MCF 10A (cell line): ENCODE data around the gene ZNF385D. TPM values are rescaled to one million over a fixed set of nuclear protein-coding genes. Genes with fewer than 3 reads are reported as not detected.

ENCODE experiments used
- BruUV-seq: library from RNA; stranded (reverse); fragments of 400-500 nt; replicated peaks from 2 replicates; lab custom pipeline; 2021; lab: Mats Ljungman, UMichigan
- CTCF ChIA-PET: fragments of 300-600 bp; sonication (Branson Sonifier 250); formaldehyde crosslinking; extraction: SDS; loops from one replicate; lab custom pipeline; 2021; ENCODE audit warnings: antibody characterized with exemption, inconsistent platforms; lab: Yijun Ruan, JAX
- POLR2A ChIA-PET: fragments of 300-600, 350-650 bp; sonication (Branson Sonifier 250); formaldehyde crosslinking; extraction: SDS; loops from one replicate; lab custom pipeline; 2020; ENCODE audit warnings: antibody characterized with exemption, inconsistent platforms; lab: Yijun Ruan, JAX
- DNase-seq: peaks from one replicate; pipeline ENCODE4 v3.0.0-alpha.2; 2018; ENCODE audit not compliant: unreplicated experiment
- H3K27ac Mint-ChIP-seq: one replicate; pipeline ENCODE4 v1.8.0; 2022; ENCODE audit warnings: mild to moderate bottlenecking, low read depth, mixed read lengths; ENCODE audit not compliant: unreplicated experiment
- H3K27me3 Mint-ChIP-seq: one replicate; pipeline ENCODE4 v1.8.0; 2022; ENCODE audit warnings: mixed read lengths; ENCODE audit not compliant: insufficient read depth, unreplicated experiment
- H3K36me3 Mint-ChIP-seq: one replicate; pipeline ENCODE4 v1.8.0; 2022; ENCODE audit warnings: mild to moderate bottlenecking, moderate library complexity, mixed read lengths; ENCODE audit not compliant: insufficient read depth, unreplicated experiment
- H3K4me1 Mint-ChIP-seq: one replicate; pipeline ENCODE4 v1.8.0; 2022; ENCODE audit warnings: mixed read lengths; ENCODE audit not compliant: insufficient read depth, unreplicated experiment
- H3K4me3 Mint-ChIP-seq: one replicate; pipeline ENCODE4 v1.8.0; 2022; ENCODE audit warnings: mild to moderate bottlenecking, moderate library complexity, mixed read lengths; ENCODE audit not compliant: unreplicated experiment
- H3K9me3 Mint-ChIP-seq: one replicate; pipeline ENCODE4 v1.8.0; 2022; ENCODE audit warnings: mixed read lengths; ENCODE audit not compliant: unreplicated experiment
- intact Hi-C: fragments of 100-400 bp; cut with micrococcal nuclease; formaldehyde crosslinking; loops from 2 replicates; pipeline ENCODE4 v1.14.1; 2022
- total RNA-seq: library from RNA; stranded (reverse); gene quantifications from 2 replicates; pipeline ENCODE4 v1.2.3, GENCODE V29; 2022
- TF ChIP-seq, protein P1 (sequence below): fragments of 200-600 bp; IDR thresholded peaks from one replicate; pipeline ENCODE4 v1.8.0; 2022; ENCODE audit warnings: antibody characterized with exemption, mild to moderate bottlenecking; ENCODE audit not compliant: unreplicated experiment

The ZNF385D gene
- total RNA-seq, 1 experiment from 2014 or later: 1.5 TPM

- TF ChIP-seq, protein P1, sequence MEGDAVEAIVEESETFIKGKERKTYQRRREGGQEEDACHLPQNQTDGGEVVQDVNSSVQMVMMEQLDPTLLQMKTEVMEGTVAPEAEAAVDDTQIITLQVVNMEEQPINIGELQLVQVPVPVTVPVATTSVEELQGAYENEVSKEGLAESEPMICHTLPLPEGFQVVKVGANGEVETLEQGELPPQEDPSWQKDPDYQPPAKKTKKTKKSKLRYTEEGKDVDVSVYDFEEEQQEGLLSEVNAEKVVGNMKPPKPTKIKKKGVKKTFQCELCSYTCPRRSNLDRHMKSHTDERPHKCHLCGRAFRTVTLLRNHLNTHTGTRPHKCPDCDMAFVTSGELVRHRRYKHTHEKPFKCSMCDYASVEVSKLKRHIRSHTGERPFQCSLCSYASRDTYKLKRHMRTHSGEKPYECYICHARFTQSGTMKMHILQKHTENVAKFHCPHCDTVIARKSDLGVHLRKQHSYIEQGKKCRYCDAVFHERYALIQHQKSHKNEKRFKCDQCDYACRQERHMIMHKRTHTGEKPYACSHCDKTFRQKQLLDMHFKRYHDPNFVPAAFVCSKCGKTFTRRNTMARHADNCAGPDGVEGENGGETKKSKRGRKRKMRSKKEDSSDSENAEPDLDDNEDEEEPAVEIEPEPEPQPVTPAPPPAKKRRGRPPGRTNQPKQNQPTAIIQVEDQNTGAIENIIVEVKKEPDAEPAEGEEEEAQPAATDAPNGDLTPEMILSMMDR: no peak
- POLR2A ChIA-PET: interaction anchor here (0.8 kb wide), 1 partner anchor 356 kb away, joined by 3 read pairs; no protein-coding TSS in a partner anchor
- no peaks in the 10 kb centered on the region for H3K36me3 Mint-ChIP-seq
- no TSS peak for BruUV-seq
- peaks cover 10% of the 10 kb centered on the region for H3K4me1 Mint-ChIP-seq
- no peak for DNase-seq
- H3K9me3 Mint-ChIP-seq: no peaks in the 10 kb centered on the region
- H3K27ac Mint-ChIP-seq: no peak overlapping the region
- H3K4me3 Mint-ChIP-seq: no peak overlapping the region
- H3K27me3 Mint-ChIP-seq: no peaks in the 10 kb centered on the region
- intact Hi-C loops: no loop called here
- CTCF ChIA-PET: interaction anchor here (0.6 kb wide), 1 partner anchor 641 kb away, joined by 5 read pairs; no protein-coding TSS in a partner anchor
Observed at GRCh38 chr3:21540265-21540664, 210.7 kb downstream of the ZNF385D start.

DNA sequence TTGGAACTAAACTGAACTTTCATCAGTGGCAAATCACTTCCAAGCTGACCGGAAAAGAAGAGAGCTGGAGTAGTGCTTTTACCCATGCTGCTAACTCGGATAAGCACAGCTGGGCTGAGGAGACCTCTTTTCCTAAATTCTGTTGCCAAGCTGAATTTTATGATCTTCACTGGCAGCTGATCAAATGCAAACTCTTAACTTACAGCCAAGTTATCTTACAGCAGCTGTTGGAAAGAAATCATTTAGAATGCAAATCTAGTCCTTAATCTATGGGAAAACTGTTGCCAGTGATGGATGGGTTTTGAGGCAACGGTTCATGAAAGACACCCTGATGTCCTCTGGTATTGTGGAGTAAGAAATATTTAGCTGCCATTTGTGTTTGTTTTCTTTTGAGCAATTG lies 216.5 kb downstream of the ZNF385D start:
- no peak for DNase-seq
- no TSS peak for BruUV-seq
- TF ChIP-seq, protein P1: no peak
- CTCF ChIA-PET: no interaction called here
- H3K4me1 Mint-ChIP-seq: no peaks in the 10 kb centered on the region
- intact Hi-C loops: no loop called here
- no peaks in the 10 kb centered on the region for H3K9me3 Mint-ChIP-seq
- H3K27me3 Mint-ChIP-seq: no peaks in the 10 kb centered on the region
- H3K27ac Mint-ChIP-seq: no peak overlapping the region
- H3K36me3 Mint-ChIP-seq: no peaks in the 10 kb centered on the region
- H3K4me3 Mint-ChIP-seq: no peak overlapping the region
- POLR2A ChIA-PET: no interaction called here

GRCh38 chr3:21533002-21533401 lies 218.0 kb downstream of the ZNF385D start:
- Mint-ChIP-seq H3K4me1 (no peaks in the 10 kb centered on the region), H3K4me3 (no peak overlapping the region), H3K9me3 (no peaks in the 10 kb centered on the region), H3K27me3 (no peaks in the 10 kb centered on the region), H3K36me3 (no peaks in the 10 kb centered on the region), H3K27ac (no peak overlapping the region)
- ChIA-PET CTCF (no interaction called here), POLR2A (no interaction called here)
- BruUV-seq: no TSS peak
- intact Hi-C loops: no loop called here
- DNase-seq: no peak
- TF ChIP-seq, protein P1: no peak

- CTCF ChIA-PET: interaction anchor here (0.7 kb wide), 1 partner anchor 26 kb away, joined by 6 read pairs; no protein-coding TSS in a partner anchor
- H3K4me1 Mint-ChIP-seq: no peaks in the 10 kb centered on the region
- TF ChIP-seq, protein P1: no peak
- no TSS peak for BruUV-seq
- H3K36me3 Mint-ChIP-seq: no peaks in the 10 kb centered on the region
- H3K4me3 Mint-ChIP-seq: no peak overlapping the region
- no peak for DNase-seq
- H3K27ac Mint-ChIP-seq: no peak overlapping the region
- POLR2A ChIA-PET: interaction anchor here (0.7 kb wide), 1 partner anchor 214 kb away, joined by 3 read pairs; no protein-coding TSS in a partner anchor
- intact Hi-C loops: no loop called here
- H3K9me3 Mint-ChIP-seq: no peaks in the 10 kb centered on the region
- H3K27me3 Mint-ChIP-seq: no peaks in the 10 kb centered on the region
Observed at GRCh38 chr3:21531909-21532308, 219.1 kb downstream of the ZNF385D start.
